Vagina (tissue), 2 donors: Measurements from ENCODE around the gene C5orf34.

Source experiments
- POLR2AphosphoS5 ChIP-seq, 2 donors: sonication (generic); formaldehyde crosslinking; IDR thresholded peaks; one replicate each; pipeline ENCODE4 v1.9.0; 2017; ENCODE audit warnings: antibody characterized with exemption in 2 of 2, mild to moderate bottlenecking in 2 of 2, low read depth in 1 of 2; ENCODE audit not compliant: insufficient read depth in 1 of 2
- TF ChIP-seq, protein P1 (sequence below), 3 experiments: fragments of 450-650 bp in 2 of 3; fragments of 200-600 bp in 1 of 3; sonication (generic) in 1 of 3; IDR thresholded peaks; one replicate each; pipeline ENCODE4 v1.5.1; 2017 to 2019; ENCODE audit warnings: antibody characterized with exemption in 3 of 3, mild to moderate bottlenecking in 2 of 3, moderate library complexity in 2 of 3

GRCh38 chr5:43563321-43563720, 48.4 kb upstream of the C5orf34 start:
- no peak for TF ChIP-seq POLR2AphosphoS5 (IDR thresholded peaks at IDR 0.05; ENCODE audit: insufficient read depth in 1 of 2, low read depth in 1 of 2)
- TF ChIP-seq, protein P1, sequence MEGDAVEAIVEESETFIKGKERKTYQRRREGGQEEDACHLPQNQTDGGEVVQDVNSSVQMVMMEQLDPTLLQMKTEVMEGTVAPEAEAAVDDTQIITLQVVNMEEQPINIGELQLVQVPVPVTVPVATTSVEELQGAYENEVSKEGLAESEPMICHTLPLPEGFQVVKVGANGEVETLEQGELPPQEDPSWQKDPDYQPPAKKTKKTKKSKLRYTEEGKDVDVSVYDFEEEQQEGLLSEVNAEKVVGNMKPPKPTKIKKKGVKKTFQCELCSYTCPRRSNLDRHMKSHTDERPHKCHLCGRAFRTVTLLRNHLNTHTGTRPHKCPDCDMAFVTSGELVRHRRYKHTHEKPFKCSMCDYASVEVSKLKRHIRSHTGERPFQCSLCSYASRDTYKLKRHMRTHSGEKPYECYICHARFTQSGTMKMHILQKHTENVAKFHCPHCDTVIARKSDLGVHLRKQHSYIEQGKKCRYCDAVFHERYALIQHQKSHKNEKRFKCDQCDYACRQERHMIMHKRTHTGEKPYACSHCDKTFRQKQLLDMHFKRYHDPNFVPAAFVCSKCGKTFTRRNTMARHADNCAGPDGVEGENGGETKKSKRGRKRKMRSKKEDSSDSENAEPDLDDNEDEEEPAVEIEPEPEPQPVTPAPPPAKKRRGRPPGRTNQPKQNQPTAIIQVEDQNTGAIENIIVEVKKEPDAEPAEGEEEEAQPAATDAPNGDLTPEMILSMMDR (IDR thresholded peaks at IDR 0.05): no peak
